Measurements from ENCODE around the gene DNAJC28.
A peak's percentile ranks its signal among the peaks of the same experiment; 100 is the strongest.

DNA sequence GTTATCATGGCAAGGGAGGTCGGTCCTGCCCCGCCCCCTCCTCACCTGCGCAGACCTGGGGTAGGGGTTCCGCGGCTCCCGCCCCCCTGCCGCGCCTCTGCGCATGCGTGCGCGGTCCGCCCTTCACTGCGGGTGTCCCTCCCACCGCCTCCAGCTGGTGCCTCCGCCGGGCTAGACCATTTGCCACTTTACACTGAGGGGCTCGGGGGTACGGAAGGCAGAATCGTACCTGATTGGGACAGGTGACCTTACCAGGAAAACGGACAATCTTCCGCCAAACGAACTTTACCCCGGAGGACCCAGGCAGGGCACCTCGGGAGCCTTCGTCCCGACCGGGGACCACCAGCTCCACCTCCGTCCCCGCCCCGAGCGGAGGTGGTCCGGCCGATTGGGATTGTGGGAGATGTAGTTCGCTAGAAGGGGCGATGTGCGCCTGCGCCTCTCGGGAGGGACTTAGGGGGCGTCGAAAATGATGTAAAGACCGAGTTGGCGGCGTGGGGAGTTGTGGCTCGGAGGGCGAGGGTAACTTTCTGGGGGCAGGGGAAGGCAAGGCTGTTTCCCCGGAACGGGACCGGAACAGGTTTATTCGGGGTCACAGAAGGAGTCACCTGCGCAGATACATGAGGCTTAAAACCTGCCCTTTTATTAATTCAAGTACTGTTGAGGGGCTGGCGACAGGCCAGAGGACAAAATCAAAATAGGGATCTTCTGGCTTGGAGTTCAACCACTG, at the start of gene DNAJC28:
- TF ChIP-seq POLR2A (IDR thresholded peaks at IDR 0.05): peak; percentile 76 to 87
- TF ChIP-seq, protein P1, sequence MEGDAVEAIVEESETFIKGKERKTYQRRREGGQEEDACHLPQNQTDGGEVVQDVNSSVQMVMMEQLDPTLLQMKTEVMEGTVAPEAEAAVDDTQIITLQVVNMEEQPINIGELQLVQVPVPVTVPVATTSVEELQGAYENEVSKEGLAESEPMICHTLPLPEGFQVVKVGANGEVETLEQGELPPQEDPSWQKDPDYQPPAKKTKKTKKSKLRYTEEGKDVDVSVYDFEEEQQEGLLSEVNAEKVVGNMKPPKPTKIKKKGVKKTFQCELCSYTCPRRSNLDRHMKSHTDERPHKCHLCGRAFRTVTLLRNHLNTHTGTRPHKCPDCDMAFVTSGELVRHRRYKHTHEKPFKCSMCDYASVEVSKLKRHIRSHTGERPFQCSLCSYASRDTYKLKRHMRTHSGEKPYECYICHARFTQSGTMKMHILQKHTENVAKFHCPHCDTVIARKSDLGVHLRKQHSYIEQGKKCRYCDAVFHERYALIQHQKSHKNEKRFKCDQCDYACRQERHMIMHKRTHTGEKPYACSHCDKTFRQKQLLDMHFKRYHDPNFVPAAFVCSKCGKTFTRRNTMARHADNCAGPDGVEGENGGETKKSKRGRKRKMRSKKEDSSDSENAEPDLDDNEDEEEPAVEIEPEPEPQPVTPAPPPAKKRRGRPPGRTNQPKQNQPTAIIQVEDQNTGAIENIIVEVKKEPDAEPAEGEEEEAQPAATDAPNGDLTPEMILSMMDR (IDR thresholded peaks at IDR 0.05): no peak

Data from thyroid gland (tissue), 4 donors.